ENCODE measurements around the gene ORAI2. TPM values are rescaled to one million over a fixed set of nuclear protein-coding genes. Genes with fewer than 3 reads are reported as not detected.
"Not testable (repeated sequence)": the region's sequence is repeated elsewhere in the genome, so short reads cannot be mapped to it uniquely, and the experiment has no call there.

ORAI2 gene
- total RNA-seq, 2 donors from 2014 or later, result 33.4 to 37.6 TPM

GRCh38 chr7:102478314-102479208, 45.2 kb downstream of the ORAI2 start, which contains the start of gene POLR2J:
TSS of gene POLR2J (minus strand) at chr7:102478922. CDS start at chr7:102478860, 62 bp downstream.
- DNase-seq (ENCODE audit: low spot score) (peak; percentile 51), ATAC-seq (ENCODE audit: insufficient number of reproducible peaks, low FRiP score, low read depth) (peak; percentile 76)
- H3K4me1 ChIP-seq (ENCODE audit: control insufficient read depth in 1 of 2, low read depth in 2 of 2); H3K36me3 ChIP-seq; H3K9me3 ChIP-seq; H3K27ac ChIP-seq; H3K27me3 ChIP-seq (replicated peaks; ENCODE audit: insufficient read depth): not testable (repeated sequence)
- TF ChIP-seq CTCF (IDR thresholded peaks at IDR 0.05), result peak; percentile 45
- H3K4me3 ChIP-seq, result peak within 1 kb of the TSS; percentile 63

GRCh38 chr7:102479209-102479584, 45.8 kb downstream of the ORAI2 start:
- DNase-seq (ENCODE audit: low spot score); H3K36me3 ChIP-seq; H3K9me3 ChIP-seq; H3K27me3 ChIP-seq (replicated peaks; ENCODE audit: insufficient read depth); ATAC-seq (ENCODE audit: insufficient number of reproducible peaks, low FRiP score, low read depth); H3K4me3 ChIP-seq; H3K27ac ChIP-seq; H3K4me1 ChIP-seq (ENCODE audit: control insufficient read depth in 1 of 2, low read depth in 2 of 2): not testable (repeated sequence)

DNA sequence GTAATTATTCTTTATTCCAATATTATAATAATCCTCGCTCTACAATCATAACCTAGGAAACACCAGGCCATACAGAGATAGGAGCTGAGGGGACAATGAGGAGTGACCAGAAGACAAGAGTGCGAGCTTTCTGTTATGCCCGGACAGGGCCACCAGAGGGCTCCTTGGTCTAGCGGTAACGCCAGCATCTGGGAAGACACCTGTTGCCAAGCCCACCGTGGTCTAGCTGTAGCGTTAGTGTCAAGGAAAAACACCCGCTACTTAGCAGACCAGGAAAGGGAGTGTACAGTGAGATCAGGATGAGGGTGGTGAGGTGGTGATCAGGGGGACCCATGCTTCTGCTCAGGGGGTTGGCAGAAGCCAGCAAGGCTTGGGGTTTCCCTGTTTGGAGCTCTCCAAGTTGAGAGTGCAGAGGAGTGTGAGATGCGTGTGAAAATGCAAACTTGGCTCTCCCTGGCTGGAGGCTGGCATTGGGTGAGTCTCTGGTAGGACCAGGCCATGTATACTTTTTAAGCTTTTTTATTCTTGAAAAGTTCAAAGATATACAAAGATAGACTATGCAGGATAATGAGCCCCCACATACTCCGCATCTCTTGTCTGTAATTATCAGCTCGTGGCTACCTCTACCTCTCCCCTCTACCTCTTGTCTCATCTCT, 46.7 kb downstream of the ORAI2 start:
- H3K9me3 ChIP-seq, result not testable (repeated sequence)

DNA sequence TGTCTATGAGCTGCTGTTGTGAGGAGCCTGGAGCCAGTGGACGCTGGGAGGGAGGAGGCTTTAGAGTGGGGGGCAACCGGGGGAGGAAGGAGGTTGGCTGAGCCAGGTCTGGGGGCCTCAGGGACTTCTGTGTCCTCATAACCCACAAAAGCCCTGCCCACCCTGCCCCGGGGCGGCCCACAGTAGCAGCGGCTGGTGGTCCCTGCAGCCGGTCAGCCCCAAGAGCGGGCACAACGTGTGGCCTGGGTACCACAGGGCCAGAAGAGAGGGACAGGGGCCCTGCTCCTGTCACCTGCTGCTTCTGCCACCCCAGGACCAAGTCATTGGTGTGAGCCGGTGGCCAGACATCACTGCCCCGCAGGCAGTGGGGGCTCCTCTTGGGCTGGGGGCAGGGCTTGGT, 48.6 kb downstream of the ORAI2 start:
- H3K4me3 ChIP-seq; H3K9me3 ChIP-seq; DNase-seq (ENCODE audit: low spot score): not testable (repeated sequence)

More for the DNA sequence above, 46.7 kb downstream of the ORAI2 start:
- peak; percentile 1 for DNase-seq (ENCODE audit: low spot score)
- not testable (repeated sequence) for H3K27me3 ChIP-seq (replicated peaks; ENCODE audit: insufficient read depth); H3K27ac ChIP-seq; H3K36me3 ChIP-seq; H3K4me1 ChIP-seq (ENCODE audit: control insufficient read depth in 1 of 2, low read depth in 2 of 2); H3K4me3 ChIP-seq; ATAC-seq (ENCODE audit: insufficient number of reproducible peaks, low FRiP score, low read depth)

DNA sequence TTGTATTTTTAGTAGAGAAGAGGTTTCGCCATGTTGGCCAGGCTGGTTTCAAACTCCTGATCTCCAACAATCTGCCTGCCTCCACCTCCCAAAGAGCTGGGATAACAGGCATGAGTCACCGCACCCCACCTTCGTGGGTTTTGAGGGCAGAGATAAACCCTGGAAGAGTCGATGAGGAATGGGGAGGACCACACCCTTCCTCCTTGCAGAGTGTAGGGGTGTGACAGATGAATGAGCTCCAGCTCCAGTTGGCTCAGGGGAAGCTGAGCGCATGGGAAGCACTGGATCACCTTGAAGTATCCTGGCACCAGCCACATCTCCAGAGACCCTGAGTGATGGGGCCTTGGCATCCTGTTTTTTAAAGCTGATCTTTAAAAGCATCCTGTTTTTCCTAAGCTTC, 50.9 kb downstream of the ORAI2 start:
- not testable (repeated sequence) for ATAC-seq (ENCODE audit: insufficient number of reproducible peaks, low FRiP score, low read depth); H3K4me1 ChIP-seq (ENCODE audit: control insufficient read depth in 1 of 2, low read depth in 2 of 2); H3K9me3 ChIP-seq; H3K36me3 ChIP-seq; H3K27ac ChIP-seq; H3K4me3 ChIP-seq; H3K27me3 ChIP-seq (replicated peaks; ENCODE audit: insufficient read depth); DNase-seq (ENCODE audit: low spot score)

More for the DNA sequence above, 48.6 kb downstream of the ORAI2 start:
- H3K36me3 ChIP-seq; ATAC-seq (ENCODE audit: insufficient number of reproducible peaks, low FRiP score, low read depth); H3K27me3 ChIP-seq (replicated peaks; ENCODE audit: insufficient read depth); H3K27ac ChIP-seq; H3K4me1 ChIP-seq (ENCODE audit: control insufficient read depth in 1 of 2, low read depth in 2 of 2): not testable (repeated sequence)

DNA sequence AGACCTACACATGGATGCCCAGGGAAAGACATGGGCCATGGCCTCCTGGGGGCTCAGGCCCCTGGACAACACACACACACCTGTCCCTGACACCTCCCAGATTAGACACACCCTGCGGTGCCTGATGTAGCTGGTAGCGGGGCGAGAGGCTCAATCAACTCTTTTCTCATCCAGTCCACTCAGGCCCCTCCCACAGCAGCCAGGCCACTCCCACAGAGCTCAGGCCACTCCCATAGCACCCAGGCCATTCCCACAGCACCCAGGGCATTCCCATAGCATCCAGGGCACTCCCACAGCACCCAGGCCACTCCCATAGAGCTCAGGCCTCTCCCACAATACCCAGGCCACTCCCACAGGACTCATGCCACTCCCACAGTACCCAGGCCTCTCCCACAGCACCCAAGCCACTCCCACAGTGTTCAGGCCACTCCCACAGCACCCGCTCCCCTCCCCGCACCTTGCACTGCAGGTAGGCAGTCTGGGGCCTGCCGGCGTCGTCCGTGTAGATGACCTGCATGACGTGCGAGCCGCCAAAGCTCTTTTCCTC, 57.2 kb downstream of the ORAI2 start:
- not testable (repeated sequence) for DNase-seq (ENCODE audit: low spot score); H3K27me3 ChIP-seq (replicated peaks; ENCODE audit: insufficient read depth); H3K4me1 ChIP-seq (ENCODE audit: control insufficient read depth in 1 of 2, low read depth in 2 of 2); H3K9me3 ChIP-seq; ATAC-seq (ENCODE audit: insufficient number of reproducible peaks, low FRiP score, low read depth); H3K4me3 ChIP-seq; H3K27ac ChIP-seq; H3K36me3 ChIP-seq

- H3K4me3 ChIP-seq; H3K27ac ChIP-seq; H3K4me1 ChIP-seq (ENCODE audit: control insufficient read depth in 1 of 2, low read depth in 2 of 2); H3K9me3 ChIP-seq; DNase-seq (ENCODE audit: low spot score); H3K36me3 ChIP-seq; H3K27me3 ChIP-seq (replicated peaks; ENCODE audit: insufficient read depth); ATAC-seq (ENCODE audit: insufficient number of reproducible peaks, low FRiP score, low read depth): not testable (repeated sequence)
Observed at GRCh38 chr7:102493220-102493935, 60.0 kb downstream of the ORAI2 start.

GRCh38 chr7:102494026-102494425, 60.7 kb downstream of the ORAI2 start:
- not testable (repeated sequence) for H3K9me3 ChIP-seq; H3K27me3 ChIP-seq (replicated peaks; ENCODE audit: insufficient read depth); H3K4me3 ChIP-seq; DNase-seq (ENCODE audit: low spot score); H3K4me1 ChIP-seq (ENCODE audit: control insufficient read depth in 1 of 2, low read depth in 2 of 2); ATAC-seq (ENCODE audit: insufficient number of reproducible peaks, low FRiP score, low read depth); H3K36me3 ChIP-seq; H3K27ac ChIP-seq

DNA sequence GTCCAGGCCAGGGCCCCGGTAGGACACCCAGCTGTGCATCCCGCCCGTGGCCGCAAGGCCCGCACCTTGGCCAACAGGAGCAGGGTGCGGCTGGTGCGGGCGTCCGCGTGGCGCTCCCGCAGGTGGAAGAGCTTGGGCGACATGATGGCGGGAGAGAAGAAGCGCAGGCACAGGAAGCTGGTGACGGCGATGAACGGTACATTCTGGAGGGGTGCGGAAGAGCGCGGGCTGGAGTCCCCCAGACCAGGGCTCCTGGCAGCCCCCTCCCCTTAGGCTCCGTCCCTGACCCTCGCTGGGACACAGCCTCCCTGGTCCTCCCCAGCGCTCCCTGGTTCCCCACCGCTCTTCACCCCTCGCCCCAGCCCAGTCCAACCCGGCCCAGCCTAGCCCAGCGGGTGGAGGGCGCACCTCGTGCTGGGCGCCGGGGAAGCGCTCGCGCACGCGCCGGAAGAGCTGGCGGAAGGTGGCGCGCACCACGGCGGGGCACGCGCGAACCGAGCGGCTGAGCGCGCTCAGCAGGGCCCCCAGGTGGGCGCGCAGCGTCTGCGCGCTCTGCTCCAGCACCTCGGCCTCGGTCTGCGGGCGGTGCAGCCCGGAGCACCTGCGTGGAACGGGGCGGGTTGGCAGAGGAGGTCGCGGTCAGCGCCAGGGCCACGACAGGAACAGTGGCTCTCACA, 61.2 kb downstream of the ORAI2 start:
- ATAC-seq (ENCODE audit: insufficient number of reproducible peaks, low FRiP score, low read depth), result not testable (repeated sequence)

GRCh38 chr7:102496861-102497260, 63.5 kb downstream of the ORAI2 start:
- ATAC-seq (ENCODE audit: insufficient number of reproducible peaks, low FRiP score, low read depth); H3K9me3 ChIP-seq; H3K4me3 ChIP-seq; DNase-seq (ENCODE audit: low spot score); H3K4me1 ChIP-seq (ENCODE audit: control insufficient read depth in 1 of 2, low read depth in 2 of 2); H3K36me3 ChIP-seq; H3K27ac ChIP-seq; H3K27me3 ChIP-seq (replicated peaks; ENCODE audit: insufficient read depth): not testable (repeated sequence)

More for the DNA sequence above, 61.2 kb downstream of the ORAI2 start:
- DNase-seq (ENCODE audit: low spot score); H3K4me1 ChIP-seq (ENCODE audit: control insufficient read depth in 1 of 2, low read depth in 2 of 2); H3K36me3 ChIP-seq; H3K9me3 ChIP-seq; H3K27ac ChIP-seq; H3K4me3 ChIP-seq; H3K27me3 ChIP-seq (replicated peaks; ENCODE audit: insufficient read depth): not testable (repeated sequence)
